Panc1 (cell line): ENCODE data around the gene HSPB9. TPM values are rescaled to one million over a fixed set of nuclear protein-coding genes. Genes with fewer than 3 reads are reported as not detected.

ENCODE experiments used
- ATAC-seq: fragments of 200-7000 bp; cut with Tn5 transposase; 2 replicates; pipeline ENCODE4 v1.9.1; 2020; ENCODE audit warnings: mild to moderate bottlenecking, moderate library complexity
- BruUV-seq: library from RNA; stranded (reverse); fragments of 400-500 nt; replicated peaks from 2 replicates; lab custom pipeline; 2021; lab: Mats Ljungman, UMichigan
- CTCF ChIA-PET: fragments of 300-600 bp; sonication (Branson Sonifier 250); formaldehyde crosslinking; loops from one replicate; lab custom pipeline; 2022; ENCODE audit warnings: antibody characterized with exemption; lab: Charles Lee
- POLR2A ChIA-PET: fragments of 300-600 bp; sonication (Branson Sonifier 250); formaldehyde crosslinking; loops from one replicate; lab custom pipeline; 2022; ENCODE audit warnings: antibody characterized with exemption; lab: Charles Lee
- DNase-seq: peaks from one replicate; pipeline ENCODE4 v3.0.0-alpha.2; 2010; ENCODE audit warnings: low read depth, low spot score
- H3K27ac ChIP-seq: 2 replicates; pipeline ENCODE4 v1.5.1; 2011; ENCODE audit warnings: mild to moderate bottlenecking, low read length, inconsistent platforms
- H3K27me3 ChIP-seq: fragments of 200-500 bp; sonication (Bioruptor generic); 2 replicates; pipeline ENCODE4 v1.6.0; 2014; ENCODE audit warnings: low read length, inconsistent platforms; ENCODE audit not compliant: control insufficient read depth, insufficient read depth
- H3K36me3 ChIP-seq: fragments of 200-500 bp; sonication (Bioruptor generic); 2 replicates; pipeline ENCODE4 v1.5.1; 2014; ENCODE audit warnings: inconsistent platforms, mild to moderate bottlenecking, low read length, moderate library complexity; ENCODE audit not compliant: control insufficient read depth, insufficient read depth
- H3K4me1 ChIP-seq: 2 replicates; pipeline ENCODE4 v1.5.1; 2011; ENCODE audit warnings: inconsistent platforms, mild to moderate bottlenecking, low read length, moderate library complexity; ENCODE audit not compliant: control insufficient read depth, insufficient read depth
- H3K4me3 ChIP-seq, 2 experiments: 2 replicates each; pipeline ENCODE4 v1.5.1; 2011 to 2012; ENCODE audit warnings: low read depth in 2 of 2, low read length in 2 of 2, mild to moderate bottlenecking in 2 of 2, inconsistent platforms in 1 of 2, moderate library complexity in 1 of 2
- H3K9me3 ChIP-seq: fragments of 200-500 bp; sonication (Bioruptor generic); 2 replicates; pipeline ENCODE4 v1.5.1; 2014; ENCODE audit warnings: low read depth, mild to moderate bottlenecking, inconsistent platforms, low read length, moderate library complexity; ENCODE audit not compliant: control insufficient read depth, insufficient read depth
- CTCF ChIP-seq: fragments of 450-650 bp; IDR thresholded peaks from 2 replicates; pipeline ENCODE4 v1.5.1; 2017; ENCODE audit warnings: mild to moderate bottlenecking
- POLR2AphosphoS5 ChIP-seq: IDR thresholded peaks from 2 replicates; pipeline ENCODE4 v1.6.1; 2012; ENCODE audit warnings: mild to moderate bottlenecking, low read depth, low read length, moderate library complexity
- REST ChIP-seq, 2 experiments: IDR thresholded peaks; 2 replicates each; pipeline ENCODE4 v1.6.1; 2011 to 2012; ENCODE audit warnings: low read depth in 2 of 2, control low read depth in 1 of 2, low read length in 1 of 2, mild to moderate bottlenecking in 1 of 2, moderate library complexity in 1 of 2; ENCODE audit not compliant: insufficient read depth in 1 of 2
- SIN3A ChIP-seq: IDR thresholded peaks from 2 replicates; pipeline ENCODE4 v1.6.1; 2012; ENCODE audit warnings: low read depth, mild to moderate bottlenecking, low read length, moderate library complexity, borderline replicate concordance; ENCODE audit not compliant: insufficient read depth
- TCF7L2 ChIP-seq: IDR thresholded peaks from 2 replicates; pipeline ENCODE4 v1.6.1; 2011; ENCODE audit warnings: mild to moderate bottlenecking, low read depth, low read length, inconsistent platforms
- in situ Hi-C: cut with HindIII; loops from 2 replicates; pipeline ENCODE4 v1.10.0; 2016; ENCODE audit warnings: low sequenced_read_pairs, low pct_unique_long_range_greater_than_20kb
- intact Hi-C: fragments of 100-400 bp; cut with micrococcal nuclease; formaldehyde crosslinking; loops from one replicate; pipeline ENCODE4 v1.10.0; 2022; ENCODE audit not compliant: unreplicated experiment
- total RNA-seq: library from RNA; stranded (reverse); gene quantifications from one replicate; pipeline ENCODE4 v1.2.1, GENCODE V29; 2021; ENCODE audit not compliant: unreplicated experiment

The HSPB9 gene
- total RNA-seq, 1 experiment from 2014 or later = not detected

- peaks cover 2% of the 10 kb centered on the region; the same call in 1 of the 2 replicates for H3K4me1 ChIP-seq
- ChIA-PET POLR2A (no interaction called here), CTCF (interaction anchor here (0.7 kb wide), 2 partner anchors 138 to 1456 kb away, joined by 4 to 5 read pairs; no protein-coding TSS in a partner anchor)
- H3K4me3 ChIP-seq = no peak overlapping the region; a peak in 1 of 4 replicates
- DNase-seq = no peak
- H3K27me3 ChIP-seq = no peaks in the 10 kb centered on the region
- no peak for TF ChIP-seq SIN3A
- TF ChIP-seq CTCF = no peak
- no peak for TF ChIP-seq REST (IDR thresholded peaks at IDR 0.05; ENCODE audit: insufficient read depth in 1 of 2, low read depth in 2 of 2, low read length in 1 of 2)
- TF ChIP-seq POLR2AphosphoS5 = no peak
- TF ChIP-seq TCF7L2 = no peak
- H3K9me3 ChIP-seq = no peaks in the 10 kb centered on the region
- in situ Hi-C loops = no loop called here
- no TSS peak for BruUV-seq
- intact Hi-C loops = no loop called here
- no peak for ATAC-seq
- H3K36me3 ChIP-seq = no peaks in the 10 kb centered on the region
- H3K27ac ChIP-seq = no peak overlapping the region
Measured at GRCh38 chr17:42107124-42107523, 15.5 kb upstream of the HSPB9 start.

- CTCF ChIA-PET = no interaction called here
- H3K27ac ChIP-seq = no peak overlapping the region
- BruUV-seq = no TSS peak
Measured at GRCh38 chr17:42107597-42108576, 14.7 kb upstream of the HSPB9 start.

More at GRCh38 chr17:42107597-42108576, 14.7 kb upstream of the HSPB9 start:
- DNase-seq (no peak), ATAC-seq (peak; percentile 63; the same call in 1 of the 2 replicates)
- H3K36me3 ChIP-seq = no peaks in the 10 kb centered on the region
- intact Hi-C loops = no loop called here
- H3K27me3 ChIP-seq = no peaks in the 10 kb centered on the region
- TF ChIP-seq REST (IDR thresholded peaks at IDR 0.05; ENCODE audit: insufficient read depth in 1 of 2, low read depth in 2 of 2, low read length in 1 of 2) (no peak), POLR2AphosphoS5 (no peak)
- POLR2A ChIA-PET = interaction anchor here (0.6 kb wide), 1 partner anchor 348 kb away, joined by 7 read pairs; no protein-coding TSS in a partner anchor
- in situ Hi-C loops = no loop called here
- no peaks in the 10 kb centered on the region for H3K9me3 ChIP-seq
- H3K4me3 ChIP-seq = no peak overlapping the region; a peak in 1 of 4 replicates
- peaks cover 4% of the 10 kb centered on the region for H3K4me1 ChIP-seq
